Gastrocnemius medialis (tissue), 4 donors: ENCODE measurements around the gene PTCH2.

Experiments used
- CTCF ChIP-seq, 5 experiments: fragments of 450-650 bp in 3 of 5; fragments of 200-600 bp in 2 of 5; sonication (generic) in 2 of 5; IDR thresholded peaks in 4 of 5; conservative IDR thresholded peaks in 1 of 5; 1 replicate in 4 of 5; 2 replicates in 1 of 5; pipeline ENCODE4 v1.5.1; 2016 to 2019; ENCODE audit warnings: antibody characterized with exemption in 5 of 5, mild to moderate bottlenecking in 3 of 5, moderate library complexity in 3 of 5
- POLR2A ChIP-seq, 2 donors: fragments of 450-650 bp; IDR thresholded peaks; one replicate each; pipeline ENCODE4 v1.6.1; 2017; ENCODE audit warnings: antibody characterized with exemption in 2 of 2, mild to moderate bottlenecking in 2 of 2, moderate library complexity in 2 of 2

GRCh38 chr1:44785501-44786137 lies 57.4 kb downstream of the PTCH2 start:
- TF ChIP-seq CTCF (IDR thresholded peaks at IDR 0.05 in 4 of 5, conservative IDR thresholded peaks at IDR 0.05 in 1 of 5): no peak
- TF ChIP-seq POLR2A (IDR thresholded peaks at IDR 0.05): no peak
